DOHH2 (cell line): ENCODE results near the gene RALGDS.

Experiments used
- H3F3A ChIP-seq: fragments of 200-600 bp; sonication (generic), shearing (Covaris generic); 2 replicates; pipeline ENCODE4 v1.6.0; 2016; ENCODE audit warnings: antibody characterized with exemption, mild to moderate bottlenecking; ENCODE audit not compliant: control insufficient read depth, insufficient read depth
- H3K27ac ChIP-seq: fragments of 200-600 bp; sonication (generic); 2 replicates; pipeline ENCODE4 v1.5.1; 2014; ENCODE audit warnings: low read depth, mild to moderate bottlenecking, low read length, moderate library complexity
- H3K27me3 ChIP-seq: fragments of 200-600 bp; sonication (generic); 2 replicates; pipeline ENCODE4 v1.6.1; 2014; ENCODE audit warnings: mild to moderate bottlenecking, low read length, mixed read lengths; ENCODE audit not compliant: control insufficient read depth
- H3K36me3 ChIP-seq: fragments of 200-600 bp; sonication (generic); 2 replicates; pipeline ENCODE4 v1.6.1; 2014; ENCODE audit warnings: mild to moderate bottlenecking, low read length, moderate library complexity, mixed read lengths; ENCODE audit not compliant: control insufficient read depth
- H3K4me1 ChIP-seq: fragments of 200-600 bp; sonication (generic); 2 replicates; pipeline ENCODE4 v1.6.1; 2014; ENCODE audit warnings: mild to moderate bottlenecking, low read length, mixed read lengths; ENCODE audit not compliant: control insufficient read depth
- H3K4me2 ChIP-seq: fragments of 200-600 bp; sonication (generic); 2 replicates; pipeline ENCODE4 v1.6.0; 2014; ENCODE audit warnings: mild to moderate bottlenecking, low read length, moderate library complexity
- H3K4me3 ChIP-seq: fragments of 200-600 bp; sonication (generic); 2 replicates; pipeline ENCODE4 v1.5.1; 2014; ENCODE audit warnings: mild to moderate bottlenecking, low read length, mixed read lengths
- H3K79me2 ChIP-seq: fragments of 200-600 bp; sonication (generic); 2 replicates; pipeline ENCODE4 v1.6.1; 2014; ENCODE audit warnings: mild to moderate bottlenecking, low read length, mixed read lengths; ENCODE audit not compliant: control insufficient read depth
- H3K9me2 ChIP-seq: fragments of 200-600 bp; sonication (generic); replicated peaks from 2 replicates; pipeline ENCODE4 v1.6.1; 2014; ENCODE audit warnings: mild to moderate bottlenecking, low read length, mixed read lengths; ENCODE audit not compliant: control insufficient read depth
- H3K9me3 ChIP-seq: fragments of 200-600 bp; sonication (generic); 2 replicates; pipeline ENCODE4 v1.6.1; 2014; ENCODE audit warnings: antibody characterized with exemption, low read length, mixed read lengths; ENCODE audit not compliant: control insufficient read depth, insufficient read depth
- H4K20me1 ChIP-seq: fragments of 200-600 bp; sonication (generic); 2 replicates; pipeline ENCODE4 v1.6.0; 2014; ENCODE audit warnings: low read depth, mild to moderate bottlenecking, antibody characterized with exemption, low read length, moderate library complexity; ENCODE audit not compliant: control insufficient read depth, insufficient read depth
- EZH2phosphoT487 ChIP-seq: fragments of 200-600 bp; sonication (generic); IDR thresholded peaks from 2 replicates; pipeline ENCODE4 v1.6.1; 2017; ENCODE audit warnings: borderline replicate concordance, mild to moderate bottlenecking, antibody characterized with exemption, low read length, moderate library complexity, mixed read lengths
- TF ChIP-seq, protein P1 (sequence below): fragments of 200-600 bp; sonication (generic); IDR thresholded peaks from one replicate; pipeline ENCODE4 v1.5.1; 2014; ENCODE audit warnings: antibody characterized with exemption, mild to moderate bottlenecking, low read depth, low read length; ENCODE audit not compliant: poor library complexity, severe bottlenecking

RALGDS gene

DNA sequence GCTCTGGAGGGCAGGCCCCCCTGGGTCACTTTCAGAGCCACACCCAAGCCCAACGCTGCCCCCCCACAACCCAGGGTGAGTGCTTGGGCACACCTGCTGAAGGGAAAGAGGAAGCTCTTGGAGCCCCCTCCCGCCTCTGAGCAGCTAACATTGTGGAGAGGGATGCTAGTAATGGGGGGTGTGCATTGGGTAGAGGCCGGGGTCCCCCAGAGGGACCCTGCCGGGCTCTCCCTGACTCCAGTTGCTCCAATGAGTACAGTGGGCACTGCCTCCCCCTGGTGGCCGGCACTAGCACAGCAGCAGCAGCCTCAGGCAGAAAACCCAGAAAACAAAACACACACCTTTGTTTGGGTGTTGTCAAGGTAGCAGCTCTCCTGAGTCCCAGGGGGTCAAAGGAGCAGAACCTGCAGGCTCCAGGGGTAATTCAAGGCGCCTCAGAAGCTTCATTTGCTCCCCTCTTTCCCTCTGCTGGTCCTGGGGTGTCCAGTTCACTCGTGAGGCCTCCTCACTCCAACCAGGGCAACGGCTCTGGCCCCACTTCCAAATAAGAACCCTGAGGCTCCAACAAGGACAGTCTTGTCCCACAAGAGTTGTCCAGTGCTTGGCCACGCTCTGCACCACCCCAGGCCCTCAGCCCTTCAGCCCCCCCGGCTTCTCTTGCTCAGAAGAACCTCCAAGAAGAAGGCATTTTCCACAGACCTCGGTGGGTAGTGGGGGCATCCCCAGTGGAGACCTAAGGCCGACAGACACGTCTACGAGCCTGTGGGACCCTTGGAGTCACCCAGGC lies 26.6 kb upstream of the RALGDS start:
- Histone ChIP-seq H3K9me2 (no peaks in the 10 kb centered on the region), H3K4me1 (peaks cover 47% of the 10 kb centered on the region), H3K4me3 (peak overlapping the region; percentile 99), H3K9me3 (no peaks in the 10 kb centered on the region), H3F3A (peaks cover 2% of the 10 kb centered on the region; the same call in 1 of the 2 replicates), H3K36me3 (peaks cover 32% of the 10 kb centered on the region), H4K20me1 (peaks cover 34% of the 10 kb centered on the region), H3K79me2 (peaks cover 61% of the 10 kb centered on the region), H3K27ac (peak overlapping the region; percentile 58), H3K27me3 (no peaks in the 10 kb centered on the region), H3K4me2 (peak overlapping the region; percentile 97)
- TF ChIP-seq, protein P1, sequence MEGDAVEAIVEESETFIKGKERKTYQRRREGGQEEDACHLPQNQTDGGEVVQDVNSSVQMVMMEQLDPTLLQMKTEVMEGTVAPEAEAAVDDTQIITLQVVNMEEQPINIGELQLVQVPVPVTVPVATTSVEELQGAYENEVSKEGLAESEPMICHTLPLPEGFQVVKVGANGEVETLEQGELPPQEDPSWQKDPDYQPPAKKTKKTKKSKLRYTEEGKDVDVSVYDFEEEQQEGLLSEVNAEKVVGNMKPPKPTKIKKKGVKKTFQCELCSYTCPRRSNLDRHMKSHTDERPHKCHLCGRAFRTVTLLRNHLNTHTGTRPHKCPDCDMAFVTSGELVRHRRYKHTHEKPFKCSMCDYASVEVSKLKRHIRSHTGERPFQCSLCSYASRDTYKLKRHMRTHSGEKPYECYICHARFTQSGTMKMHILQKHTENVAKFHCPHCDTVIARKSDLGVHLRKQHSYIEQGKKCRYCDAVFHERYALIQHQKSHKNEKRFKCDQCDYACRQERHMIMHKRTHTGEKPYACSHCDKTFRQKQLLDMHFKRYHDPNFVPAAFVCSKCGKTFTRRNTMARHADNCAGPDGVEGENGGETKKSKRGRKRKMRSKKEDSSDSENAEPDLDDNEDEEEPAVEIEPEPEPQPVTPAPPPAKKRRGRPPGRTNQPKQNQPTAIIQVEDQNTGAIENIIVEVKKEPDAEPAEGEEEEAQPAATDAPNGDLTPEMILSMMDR: peak; percentile 91
- TF ChIP-seq EZH2phosphoT487: no peak

DNA sequence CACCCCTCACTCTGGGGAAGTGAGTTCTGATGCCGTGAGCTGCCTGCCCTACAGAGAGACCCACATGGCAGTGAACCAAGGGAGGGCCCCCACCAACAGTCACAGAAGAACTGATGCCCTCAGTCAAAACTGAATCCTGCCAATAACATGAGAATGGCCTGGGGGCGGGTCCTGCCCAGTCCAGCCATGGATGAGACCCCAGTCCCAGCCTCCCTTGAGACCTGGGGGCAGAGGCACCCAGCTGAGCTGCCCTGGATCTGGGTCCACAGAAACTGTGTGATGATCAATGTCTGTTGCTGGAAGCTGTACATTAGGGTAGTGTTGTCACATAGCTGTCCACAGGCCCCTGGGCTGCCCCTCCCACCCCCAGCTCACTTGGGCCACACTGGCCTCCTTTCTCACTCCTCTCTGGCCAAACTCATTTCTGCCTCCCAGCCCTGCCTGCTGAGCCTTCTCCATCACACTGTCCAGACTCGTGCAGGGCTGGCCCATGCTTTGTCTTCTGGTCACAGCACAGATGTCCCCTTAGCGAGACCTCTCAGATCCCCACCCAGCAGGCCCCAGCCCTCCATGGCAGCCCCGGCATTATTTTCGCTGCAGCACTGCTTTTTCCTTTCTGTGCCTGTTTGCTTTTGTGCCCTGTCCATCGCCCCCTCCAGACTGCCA lies 25.8 kb upstream of the RALGDS start:
- Histone ChIP-seq H3K79me2 (peaks cover 68% of the 10 kb centered on the region), H3K27ac (no peak overlapping the region), H4K20me1 (peaks cover 37% of the 10 kb centered on the region)

GRCh38 chr9:133144904-133145851 lies 24.1 kb upstream of the RALGDS start:
- H3K4me3 ChIP-seq: peak overlapping the region; percentile 57
- no peaks in the 10 kb centered on the region for H3K9me2 ChIP-seq
- peaks cover 37% of the 10 kb centered on the region for H4K20me1 ChIP-seq
- peaks cover 32% of the 10 kb centered on the region for H3K36me3 ChIP-seq
- H3F3A ChIP-seq: peaks cover 2% of the 10 kb centered on the region; the same call in 1 of the 2 replicates
- no peaks in the 10 kb centered on the region for H3K27me3 ChIP-seq
- TF ChIP-seq EZH2phosphoT487: no peak
- TF ChIP-seq, protein P1: no peak
- H3K4me1 ChIP-seq: peaks cover 56% of the 10 kb centered on the region
- H3K79me2 ChIP-seq: peaks cover 85% of the 10 kb centered on the region
- no peak overlapping the region for H3K27ac ChIP-seq
- peak overlapping the region; percentile 67 for H3K4me2 ChIP-seq
- no peaks in the 10 kb centered on the region for H3K9me3 ChIP-seq

More for the DNA sequence above, 25.8 kb upstream of the RALGDS start:
- TF ChIP-seq, protein P1: no peak
- no peak for TF ChIP-seq EZH2phosphoT487
- peaks cover 2% of the 10 kb centered on the region; the same call in 1 of the 2 replicates for H3F3A ChIP-seq
- H3K27me3 ChIP-seq: no peaks in the 10 kb centered on the region
- peaks cover 54% of the 10 kb centered on the region for H3K4me1 ChIP-seq
- no peaks in the 10 kb centered on the region for H3K9me2 ChIP-seq
- H3K9me3 ChIP-seq: no peaks in the 10 kb centered on the region
- H3K36me3 ChIP-seq: peaks cover 32% of the 10 kb centered on the region
- H3K4me3 ChIP-seq: peak overlapping the region; percentile 99; the same call in 1 of the 2 replicates
- H3K4me2 ChIP-seq: peak overlapping the region; percentile 97
